Ovary (tissue), 3 donors: ENCODE results near the gene ATP23.

ENCODE experiments used
- EP300 ChIP-seq: sonication (generic); formaldehyde crosslinking; IDR thresholded peaks from one replicate; pipeline ENCODE4 v1.6.1; 2017; ENCODE audit warnings: antibody characterized with exemption
- POLR2A ChIP-seq: fragments of 450-650 bp; IDR thresholded peaks from one replicate; pipeline ENCODE4 v1.6.1; 2017; ENCODE audit warnings: antibody characterized with exemption, mild to moderate bottlenecking, moderate library complexity
- TF ChIP-seq, protein P1 (sequence below), 3 donors: fragments of 450-650 bp in 2 of 3; fragments of 200-600 bp in 1 of 3; IDR thresholded peaks; one replicate each; pipeline versions ENCODE4 v1.5.1 to v1.8.0; 2016 to 2022; ENCODE audit warnings: antibody characterized with exemption in 3 of 3, mild to moderate bottlenecking in 1 of 3
- donor health status: DM: no; HTN: no; CAD: no.

DNA sequence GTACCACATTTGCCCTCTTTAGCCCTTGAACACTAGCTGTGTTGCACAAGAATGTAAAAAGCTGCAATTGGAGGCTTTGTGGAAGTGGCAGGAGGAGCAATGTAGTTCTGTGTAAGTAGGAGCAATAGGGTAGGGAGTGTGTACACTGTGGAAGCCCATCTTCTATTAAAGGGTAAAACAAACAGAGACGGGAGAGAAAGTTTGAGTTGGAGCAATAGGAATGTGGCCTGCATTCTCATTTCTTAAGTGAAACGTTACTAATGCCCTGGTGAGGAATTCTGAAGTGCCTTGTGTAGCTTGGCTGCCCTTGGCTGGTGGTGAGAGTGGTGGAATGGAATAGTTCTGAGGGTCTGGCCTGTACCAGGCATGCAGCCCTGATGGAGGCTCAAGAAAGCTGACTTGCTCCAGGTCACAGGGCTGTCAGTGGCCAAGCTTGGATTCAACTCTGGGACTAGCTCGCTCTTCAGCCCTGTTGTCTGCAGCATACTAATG, 38.8 kb upstream of the ATP23 start:
- TF ChIP-seq POLR2A, result no peak
- TF ChIP-seq, protein P1, sequence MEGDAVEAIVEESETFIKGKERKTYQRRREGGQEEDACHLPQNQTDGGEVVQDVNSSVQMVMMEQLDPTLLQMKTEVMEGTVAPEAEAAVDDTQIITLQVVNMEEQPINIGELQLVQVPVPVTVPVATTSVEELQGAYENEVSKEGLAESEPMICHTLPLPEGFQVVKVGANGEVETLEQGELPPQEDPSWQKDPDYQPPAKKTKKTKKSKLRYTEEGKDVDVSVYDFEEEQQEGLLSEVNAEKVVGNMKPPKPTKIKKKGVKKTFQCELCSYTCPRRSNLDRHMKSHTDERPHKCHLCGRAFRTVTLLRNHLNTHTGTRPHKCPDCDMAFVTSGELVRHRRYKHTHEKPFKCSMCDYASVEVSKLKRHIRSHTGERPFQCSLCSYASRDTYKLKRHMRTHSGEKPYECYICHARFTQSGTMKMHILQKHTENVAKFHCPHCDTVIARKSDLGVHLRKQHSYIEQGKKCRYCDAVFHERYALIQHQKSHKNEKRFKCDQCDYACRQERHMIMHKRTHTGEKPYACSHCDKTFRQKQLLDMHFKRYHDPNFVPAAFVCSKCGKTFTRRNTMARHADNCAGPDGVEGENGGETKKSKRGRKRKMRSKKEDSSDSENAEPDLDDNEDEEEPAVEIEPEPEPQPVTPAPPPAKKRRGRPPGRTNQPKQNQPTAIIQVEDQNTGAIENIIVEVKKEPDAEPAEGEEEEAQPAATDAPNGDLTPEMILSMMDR (IDR thresholded peaks at IDR 0.05), result no peak
- no peak for TF ChIP-seq EP300
